ENCODE results near the gene TTN. TPM values are rescaled to one million over a fixed set of nuclear protein-coding genes. Genes with fewer than 3 reads are reported as not detected.
"Not testable (repeated sequence)": the region's sequence is repeated elsewhere in the genome, so short reads cannot be mapped to it uniquely, and the experiment has no call there.

Gene TTN
- total RNA-seq, 2 donors from 2014 or later = 16.1 to 26.4 TPM

DNA sequence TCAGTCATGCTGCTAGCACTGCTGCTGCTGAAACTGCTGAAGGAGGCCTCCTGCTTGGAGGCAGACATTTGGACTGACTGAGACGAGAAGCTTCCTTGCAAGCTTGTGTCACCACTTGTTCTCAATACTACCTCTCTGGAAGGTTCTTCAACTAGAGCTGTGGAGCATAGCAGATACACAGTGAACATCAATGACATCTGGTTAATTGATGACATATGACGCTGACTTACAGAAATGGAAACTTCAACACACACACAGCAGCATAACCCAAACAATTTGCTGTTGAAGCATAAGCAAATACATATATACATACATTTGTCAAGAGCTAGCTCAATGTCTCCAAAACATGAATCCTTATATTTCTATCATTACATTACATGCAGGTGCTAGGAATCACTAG lies 279.6 kb downstream of the TTN start:
- H3K4me1 Mint-ChIP-seq = peaks cover 30% of the 10 kb centered on the region
- H3K36me3 Mint-ChIP-seq (ENCODE audit: low read depth) = peaks cover 6% of the 10 kb centered on the region
- no peaks in the 10 kb centered on the region for H3K9me3 ChIP-seq (ENCODE audit: control insufficient read depth, low read length, poor library complexity, severe bottlenecking)
- H3K27ac Mint-ChIP-seq = no peak overlapping the region
- no peak for DNase-seq
- no peak overlapping the region for H3K4me3 Mint-ChIP-seq
- ATAC-seq = no peak
- no peaks in the 10 kb centered on the region for H3K27me3 Mint-ChIP-seq

GRCh38 chr2:178526256-178526655 lies 281.0 kb downstream of the TTN start:
- Mint-ChIP-seq H3K4me3 (no peak overlapping the region), H3K27ac (no peak overlapping the region), H3K36me3 (ENCODE audit: low read depth) (peaks cover 3% of the 10 kb centered on the region), H3K27me3 (no peaks in the 10 kb centered on the region), H3K4me1 (peaks cover 33% of the 10 kb centered on the region)
- no peak for ATAC-seq
- DNase-seq = no peak
- H3K9me3 ChIP-seq (ENCODE audit: control insufficient read depth, low read length, poor library complexity, severe bottlenecking) = no peaks in the 10 kb centered on the region

DNA sequence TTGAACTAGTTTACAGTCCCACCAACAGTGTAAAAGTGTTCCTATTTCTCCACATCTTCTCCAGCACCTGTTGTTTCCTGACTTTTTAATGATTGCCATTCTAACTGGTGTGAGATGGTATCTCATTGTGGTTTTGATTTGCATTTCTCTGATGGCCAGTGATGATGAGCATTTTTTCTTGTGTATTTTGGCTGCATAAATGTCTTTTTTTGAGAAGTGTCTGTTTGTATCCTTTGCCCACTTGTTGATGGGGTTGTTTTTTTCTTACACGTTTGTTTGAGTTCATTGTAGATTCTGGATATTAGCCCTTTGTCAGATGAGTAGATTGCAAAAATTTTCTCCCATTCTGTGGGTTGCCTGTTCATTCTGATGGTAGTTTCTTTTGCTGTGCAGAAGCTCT lies 281.8 kb downstream of the TTN start:
- H3K36me3 Mint-ChIP-seq (ENCODE audit: low read depth); H3K27ac Mint-ChIP-seq; ATAC-seq; H3K27me3 Mint-ChIP-seq; DNase-seq; H3K9me3 ChIP-seq (ENCODE audit: control insufficient read depth, low read length, poor library complexity, severe bottlenecking): not testable (repeated sequence)
- Mint-ChIP-seq H3K4me1 (peaks cover 31% of the 10 kb centered on the region), H3K4me3 (peak overlapping the region; percentile 39)

DNA sequence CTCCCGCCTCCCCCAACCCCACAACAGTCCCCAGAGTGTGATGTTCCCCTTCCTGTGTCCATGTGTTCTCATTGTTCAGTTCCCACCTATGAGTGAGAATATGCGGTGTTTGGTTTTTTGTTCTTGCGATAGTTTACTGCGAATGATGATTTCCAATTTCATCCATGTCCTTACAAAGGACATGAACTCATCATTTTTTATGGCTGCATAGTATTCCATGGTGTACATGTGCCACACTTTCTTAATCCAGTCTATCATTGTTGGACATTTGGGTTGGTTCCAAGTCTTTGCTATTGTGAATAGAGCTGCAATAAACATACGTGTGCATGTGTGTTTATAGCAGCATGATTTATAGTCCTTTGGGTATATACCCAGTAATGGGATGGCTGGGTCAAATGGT lies 282.2 kb downstream of the TTN start:
- DNase-seq; H3K36me3 Mint-ChIP-seq (ENCODE audit: low read depth); H3K4me3 Mint-ChIP-seq; H3K27me3 Mint-ChIP-seq; ATAC-seq; H3K9me3 ChIP-seq (ENCODE audit: control insufficient read depth, low read length, poor library complexity, severe bottlenecking); H3K27ac Mint-ChIP-seq: not testable (repeated sequence)
- H3K4me1 Mint-ChIP-seq = peaks cover 29% of the 10 kb centered on the region

DNA sequence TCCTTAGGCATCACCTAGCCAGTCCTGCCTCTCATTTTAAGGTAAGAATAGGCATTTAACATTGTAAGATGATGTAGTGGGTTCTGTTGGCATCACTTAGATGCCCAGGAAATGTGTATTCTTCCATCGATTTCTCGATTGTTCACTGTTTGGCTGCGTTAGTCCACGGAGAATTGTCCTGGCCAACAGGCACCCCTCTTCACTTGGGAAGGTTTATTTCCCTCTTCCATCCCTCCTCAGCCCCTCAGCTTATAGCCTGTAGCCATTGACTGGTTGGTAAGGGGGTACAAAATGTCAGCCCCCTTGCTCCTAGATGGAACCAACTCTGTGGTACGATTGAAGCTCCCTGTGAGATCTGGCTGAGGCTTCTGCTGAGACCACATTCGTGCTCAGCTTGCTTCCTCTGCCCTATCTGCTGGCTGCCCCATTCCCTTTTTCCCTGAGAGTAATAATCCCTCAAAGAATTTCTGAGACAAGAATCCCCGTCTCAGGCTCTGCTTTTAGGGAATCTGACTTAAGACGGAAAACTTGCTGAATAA lies 283.6 kb downstream of the TTN start:
- Mint-ChIP-seq H3K4me1 (peaks cover 27% of the 10 kb centered on the region), H3K36me3 (ENCODE audit: low read depth) (peaks cover 3% of the 10 kb centered on the region), H3K27me3 (no peaks in the 10 kb centered on the region), H3K4me3 (peak overlapping the region; percentile 92), H3K27ac (peak overlapping the region; percentile 86)
- DNase-seq = no peak
- H3K9me3 ChIP-seq (ENCODE audit: control insufficient read depth, low read length, poor library complexity, severe bottlenecking) = no peaks in the 10 kb centered on the region
- ATAC-seq = peak; percentile 7

GRCh38 chr2:178522950-178523595 lies 284.1 kb downstream of the TTN start:
- Mint-ChIP-seq H3K4me1 (peaks cover 25% of the 10 kb centered on the region), H3K27ac (peak overlapping the region; percentile 86), H3K36me3 (ENCODE audit: low read depth) (peaks cover 2% of the 10 kb centered on the region), H3K4me3 (peak overlapping the region; percentile 92), H3K27me3 (no peaks in the 10 kb centered on the region)
- ATAC-seq (peak; percentile 99), DNase-seq (peak; percentile 60 to 76 (median 72))
- no peaks in the 10 kb centered on the region for H3K9me3 ChIP-seq (ENCODE audit: control insufficient read depth, low read length, poor library complexity, severe bottlenecking)

- DNase-seq = no peak
- no peaks in the 10 kb centered on the region for H3K9me3 ChIP-seq (ENCODE audit: control insufficient read depth, low read length, poor library complexity, severe bottlenecking)
- peak overlapping the region; percentile 46 for H3K4me3 Mint-ChIP-seq
- ATAC-seq = no peak
- peaks cover 17% of the 10 kb centered on the region for H3K4me1 Mint-ChIP-seq
- H3K27me3 Mint-ChIP-seq = no peaks in the 10 kb centered on the region
- no peaks in the 10 kb centered on the region for H3K36me3 Mint-ChIP-seq (ENCODE audit: low read depth)
- peak overlapping the region; percentile 88 for H3K27ac Mint-ChIP-seq
Observed at GRCh38 chr2:178521304-178522150, 285.7 kb downstream of the TTN start.

- Mint-ChIP-seq H3K27ac (no peak overlapping the region), H3K36me3 (ENCODE audit: low read depth) (no peaks in the 10 kb centered on the region), H3K27me3 (no peaks in the 10 kb centered on the region), H3K4me3 (no peak overlapping the region), H3K4me1 (peaks cover 19% of the 10 kb centered on the region)
- DNase-seq = no peak
- ATAC-seq = no peak
- no peaks in the 10 kb centered on the region for H3K9me3 ChIP-seq (ENCODE audit: control insufficient read depth, low read length, poor library complexity, severe bottlenecking)
Observed at GRCh38 chr2:178517496-178517895, 289.7 kb downstream of the TTN start.

GRCh38 chr2:178514664-178515063 lies 292.6 kb downstream of the TTN start:
- DNase-seq (no peak), ATAC-seq (peak; percentile 96)
- H3K9me3 ChIP-seq (ENCODE audit: control insufficient read depth, low read length, poor library complexity, severe bottlenecking) = no peaks in the 10 kb centered on the region
- Mint-ChIP-seq H3K27ac (peak overlapping the region; percentile 90), H3K4me3 (no peak overlapping the region), H3K27me3 (no peaks in the 10 kb centered on the region), H3K4me1 (peaks cover 12% of the 10 kb centered on the region), H3K36me3 (ENCODE audit: low read depth) (peaks cover 2% of the 10 kb centered on the region)

- ATAC-seq (no peak), DNase-seq (no peak)
- H3K4me1 Mint-ChIP-seq = peaks cover 12% of the 10 kb centered on the region
- no peak overlapping the region for H3K4me3 Mint-ChIP-seq
- H3K36me3 Mint-ChIP-seq (ENCODE audit: low read depth) = peaks cover 5% of the 10 kb centered on the region
- H3K27ac Mint-ChIP-seq = peak overlapping the region; percentile 90
- H3K9me3 ChIP-seq (ENCODE audit: control insufficient read depth, low read length, poor library complexity, severe bottlenecking) = no peaks in the 10 kb centered on the region
- H3K27me3 Mint-ChIP-seq = no peaks in the 10 kb centered on the region
Observed at GRCh38 chr2:178513876-178514275, 293.3 kb downstream of the TTN start.

GRCh38 chr2:178512484-178512883 lies 294.7 kb downstream of the TTN start:
- peaks cover 14% of the 10 kb centered on the region for H3K4me1 Mint-ChIP-seq

DNA sequence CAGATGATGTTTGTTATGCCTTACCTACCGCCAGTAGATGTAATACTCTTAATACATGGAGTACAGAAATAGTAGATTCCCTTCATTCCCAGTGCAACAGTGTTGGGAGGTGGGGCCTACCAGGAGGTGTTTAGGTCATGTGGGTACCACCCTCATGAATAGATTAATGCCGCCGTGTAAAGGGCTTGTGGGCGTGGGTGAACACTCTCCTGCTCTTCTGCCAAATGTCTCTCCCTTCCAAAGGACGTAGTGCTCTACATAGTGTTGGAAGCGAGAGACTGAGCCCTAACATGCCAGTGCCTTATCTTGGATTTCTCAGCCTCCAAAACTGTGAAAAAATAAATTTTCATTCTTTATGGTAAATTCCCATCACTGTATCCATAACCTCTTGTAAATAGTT lies 296.8 kb downstream of the TTN start:
- H3K36me3 Mint-ChIP-seq (ENCODE audit: low read depth) = peaks cover 5% of the 10 kb centered on the region

More at GRCh38 chr2:178512484-178512883, 294.7 kb downstream of the TTN start:
- DNase-seq (no peak), ATAC-seq (no peak)
- no peak overlapping the region for H3K27ac Mint-ChIP-seq
- H3K9me3 ChIP-seq (ENCODE audit: control insufficient read depth, low read length, poor library complexity, severe bottlenecking) = no peaks in the 10 kb centered on the region
- H3K36me3 Mint-ChIP-seq (ENCODE audit: low read depth) = peaks cover 5% of the 10 kb centered on the region
- no peaks in the 10 kb centered on the region for H3K27me3 Mint-ChIP-seq
- H3K4me3 Mint-ChIP-seq = no peak overlapping the region

GRCh38 chr2:178508646-178509045 lies 298.6 kb downstream of the TTN start:
- Mint-ChIP-seq H3K27me3 (no peaks in the 10 kb centered on the region), H3K4me1 (peaks cover 6% of the 10 kb centered on the region), H3K4me3 (no peak overlapping the region), H3K27ac (no peak overlapping the region), H3K36me3 (ENCODE audit: low read depth) (peaks cover 5% of the 10 kb centered on the region)
- no peaks in the 10 kb centered on the region for H3K9me3 ChIP-seq (ENCODE audit: control insufficient read depth, low read length, poor library complexity, severe bottlenecking)
- ATAC-seq = no peak
- DNase-seq = no peak

More for the DNA sequence above, 296.8 kb downstream of the TTN start:
- H3K9me3 ChIP-seq (ENCODE audit: control insufficient read depth, low read length, poor library complexity, severe bottlenecking) = no peaks in the 10 kb centered on the region
- DNase-seq (no peak), ATAC-seq (no peak)
- Mint-ChIP-seq H3K4me1 (peaks cover 14% of the 10 kb centered on the region), H3K27me3 (no peaks in the 10 kb centered on the region), H3K27ac (no peak overlapping the region), H3K4me3 (no peak overlapping the region)

Measured in T-helper 17 cell (primary cell).